Measurements from ENCODE around the gene RXFP2. TPM values are rescaled to one million over a fixed set of nuclear protein-coding genes. Genes with fewer than 3 reads are reported as not detected.

Gene RXFP2
- polyA plus RNA-seq, 1 donor (not counting 4 experiments of a cell fraction or from before 2014, with no cell fraction given), result not detected

- no peak overlapping the region for H3K4me3 ChIP-seq (ENCODE audit: control insufficient read depth in 2 of 3, extremely low read depth in 1 of 3, insufficient read depth in 2 of 3, low read depth in 1 of 3, low read length in 3 of 3)
- no peaks in the 10 kb centered on the region for H3K9me3 ChIP-seq (ENCODE audit: control insufficient read depth, low read depth, low read length)
- dilution Hi-C loops (cut with MboI; ENCODE audit: extremely low pct_ligation_motif_present, low sequenced_read_pairs), result no loop called here
- H3K27me3 ChIP-seq (ENCODE audit: control insufficient read depth, extremely low read depth, insufficient read depth, low read length), result no peaks in the 10 kb centered on the region
- TF ChIP-seq EZH2 (IDR thresholded peaks at IDR 0.05; ENCODE audit: low read length), result no peak
- no peak for TF ChIP-seq CTCF (optimal IDR thresholded peaks at IDR 0.05 in 1 of 3, IDR thresholded peaks at IDR 0.05 in 1 of 3, conservative IDR thresholded peaks at IDR 0.05 in 1 of 3; ENCODE audit: extremely low read depth in 1 of 3, insufficient read depth in 2 of 3, low read length in 3 of 3)
- no peaks in the 10 kb centered on the region for H3K79me2 ChIP-seq (ENCODE audit: control insufficient read depth, insufficient read depth, low read length)
- no peaks in the 10 kb centered on the region for H4K20me1 ChIP-seq (ENCODE audit: control insufficient read depth, extremely low read depth, insufficient read depth, low read length)
- H2AFZ ChIP-seq (ENCODE audit: control insufficient read depth, low read length), result no peak overlapping the region
- no peak overlapping the region for H3K27ac ChIP-seq (ENCODE audit: control insufficient read depth, insufficient read depth, low read length)
- no peaks in the 10 kb centered on the region for H3K9me1 ChIP-seq (ENCODE audit: control insufficient read depth, extremely low read depth, insufficient read depth, low read length)
- H3K9ac ChIP-seq (ENCODE audit: control insufficient read depth, extremely low read depth, insufficient read depth, low read length), result no peak overlapping the region
- FAIRE-seq (no peak), DNase-seq (ENCODE audit: low read depth, low spot score) (no peak)
- no peaks in the 10 kb centered on the region for H3K36me3 ChIP-seq (ENCODE audit: control insufficient read depth in 2 of 2, extremely low read depth in 1 of 2, insufficient read depth in 2 of 2, low read length in 2 of 2)
- no peak overlapping the region for H3K4me2 ChIP-seq (ENCODE audit: control insufficient read depth, extremely low read depth, insufficient read depth, low read depth, low read length)
- no peaks in the 10 kb centered on the region for H3K4me1 ChIP-seq (ENCODE audit: control insufficient read depth, extremely low read depth, insufficient read depth, low read length)
Observed at GRCh38 chr13:31793246-31793645, 53.9 kb downstream of the RXFP2 start.

GRCh38 chr13:31794452-31794851 lies 55.1 kb downstream of the RXFP2 start:
- TF ChIP-seq EZH2 (IDR thresholded peaks at IDR 0.05; ENCODE audit: low read length) (no peak), CTCF (optimal IDR thresholded peaks at IDR 0.05 in 1 of 3, IDR thresholded peaks at IDR 0.05 in 1 of 3, conservative IDR thresholded peaks at IDR 0.05 in 1 of 3; ENCODE audit: extremely low read depth in 1 of 3, insufficient read depth in 2 of 3, low read length in 3 of 3) (no peak)
- no peaks in the 10 kb centered on the region for H3K9me1 ChIP-seq (ENCODE audit: control insufficient read depth, extremely low read depth, insufficient read depth, low read length)
- H3K4me2 ChIP-seq (ENCODE audit: control insufficient read depth, extremely low read depth, insufficient read depth, low read depth, low read length), result no peak overlapping the region
- no peaks in the 10 kb centered on the region for H4K20me1 ChIP-seq (ENCODE audit: control insufficient read depth, extremely low read depth, insufficient read depth, low read length)
- H3K9me3 ChIP-seq (ENCODE audit: control insufficient read depth, low read depth, low read length), result no peaks in the 10 kb centered on the region
- dilution Hi-C loops (cut with MboI; ENCODE audit: extremely low pct_ligation_motif_present, low sequenced_read_pairs), result no loop called here
- H3K79me2 ChIP-seq (ENCODE audit: control insufficient read depth, insufficient read depth, low read length), result no peaks in the 10 kb centered on the region
- DNase-seq (ENCODE audit: low read depth, low spot score) (no peak), FAIRE-seq (no peak)
- no peak overlapping the region for H3K27ac ChIP-seq (ENCODE audit: control insufficient read depth, insufficient read depth, low read length)
- no peaks in the 10 kb centered on the region for H3K36me3 ChIP-seq (ENCODE audit: control insufficient read depth in 2 of 2, extremely low read depth in 1 of 2, insufficient read depth in 2 of 2, low read length in 2 of 2)
- no peak overlapping the region for H3K9ac ChIP-seq (ENCODE audit: control insufficient read depth, extremely low read depth, insufficient read depth, low read length)
- H3K27me3 ChIP-seq (ENCODE audit: control insufficient read depth, extremely low read depth, insufficient read depth, low read length), result no peaks in the 10 kb centered on the region
- no peak overlapping the region for H2AFZ ChIP-seq (ENCODE audit: control insufficient read depth, low read length)
- no peak overlapping the region for H3K4me3 ChIP-seq (ENCODE audit: control insufficient read depth in 2 of 3, extremely low read depth in 1 of 3, insufficient read depth in 2 of 3, low read depth in 1 of 3, low read length in 3 of 3)
- no peaks in the 10 kb centered on the region for H3K4me1 ChIP-seq (ENCODE audit: control insufficient read depth, extremely low read depth, insufficient read depth, low read length)

All from keratinocyte (primary cell).